ENCODE results near the gene CIC. TPM values are rescaled to one million over a fixed set of nuclear protein-coding genes. Genes with fewer than 3 reads are reported as not detected.

CIC gene
- total RNA-seq, 4 donors from 2014 or later = 27.0 to 74.1 (median 41.3) TPM

- TF ChIP-seq POLR2A (IDR thresholded peaks at IDR 0.05) = no peak
- TF ChIP-seq EP300 (IDR thresholded peaks at IDR 0.05) = no peak
- TF ChIP-seq CTCF (IDR thresholded peaks at IDR 0.05) = no peak
- no peak overlapping the region for H3K4me3 ChIP-seq
- no peak for DNase-seq (ENCODE audit: low spot score in 2 of 2)
- peaks cover 0 to 55% (median 28%) of the 10 kb centered on the region in 3 donors for H3K36me3 ChIP-seq
- H3K27me3 ChIP-seq = no peaks in the 10 kb centered on the region
- H3K27ac ChIP-seq = peak overlapping the region; percentile 72 to 96 (median 92)
- 80 to 84% methylated on average over 15 to 30 of the region's 30 CpGs for WGBS, 2 donors
- H3K9me3 ChIP-seq = no peaks in the 10 kb centered on the region
- H3K4me1 ChIP-seq = peaks cover 3 to 38% (median 33%) of the 10 kb centered on the region in 4 donors
Observed at GRCh38 chr19:42287017-42287826, 18.2 kb downstream of the CIC start.

GRCh38 chr19:42287827-42288107, 18.7 kb downstream of the CIC start:
- H3K27ac ChIP-seq = no peak overlapping the region
- peaks cover 0 to 33% (median 28%) of the 10 kb centered on the region in 4 donors for H3K4me1 ChIP-seq
- H3K27me3 ChIP-seq = no peaks in the 10 kb centered on the region
- H3K4me3 ChIP-seq = no peak overlapping the region
- no peaks in the 10 kb centered on the region for H3K9me3 ChIP-seq
- no peak for TF ChIP-seq CTCF (IDR thresholded peaks at IDR 0.05)
- no peak for TF ChIP-seq EP300 (IDR thresholded peaks at IDR 0.05)
- no peak for TF ChIP-seq POLR2A (IDR thresholded peaks at IDR 0.05)
- H3K36me3 ChIP-seq = peaks cover 0 to 60% (median 28%) of the 10 kb centered on the region in 3 donors
- DNase-seq (ENCODE audit: low spot score in 2 of 2) = no peak
- WGBS, 2 donors = 87 to 88% methylated on average over 10 of the region's 10 CpGs

- no peak for DNase-seq (ENCODE audit: low spot score in 2 of 2)
- Histone ChIP-seq H3K4me3 (no peak overlapping the region), H3K4me1 (peaks cover 0 to 27% (median 21%) of the 10 kb centered on the region in 4 donors), H3K27ac (no peak overlapping the region), H3K9me3 (no peaks in the 10 kb centered on the region), H3K27me3 (no peaks in the 10 kb centered on the region), H3K36me3 (peaks cover 0 to 66% (median 28%) of the 10 kb centered on the region in 3 donors)
- TF ChIP-seq CTCF (IDR thresholded peaks at IDR 0.05) (no peak), EP300 (IDR thresholded peaks at IDR 0.05) (no peak), POLR2A (IDR thresholded peaks at IDR 0.05) (no peak)
- 69 to 82% methylated on average over 4 of the region's 4 CpGs for WGBS, 2 donors
Observed at GRCh38 chr19:42288387-42288786, 19.3 kb downstream of the CIC start.

- DNase-seq (ENCODE audit: low spot score in 2 of 2) = no peak
- H3K9me3 ChIP-seq = no peaks in the 10 kb centered on the region
- no peak overlapping the region for H3K4me3 ChIP-seq
- TF ChIP-seq CTCF (IDR thresholded peaks at IDR 0.05) (no peak), POLR2A (IDR thresholded peaks at IDR 0.05) (no peak), EP300 (IDR thresholded peaks at IDR 0.05) (no peak)
- peaks cover 0 to 25% (median 21%) of the 10 kb centered on the region in 4 donors for H3K4me1 ChIP-seq
- no peaks in the 10 kb centered on the region for H3K27me3 ChIP-seq
- peaks cover 0 to 73% (median 34%) of the 10 kb centered on the region in 3 donors for H3K36me3 ChIP-seq
- no peak overlapping the region for H3K27ac ChIP-seq
- 85% methylated on average over 19 to 22 of the region's 22 CpGs for WGBS, 2 donors
Observed at GRCh38 chr19:42288881-42289555, 20.0 kb downstream of the CIC start.

GRCh38 chr19:42289556-42290041, 20.5 kb downstream of the CIC start:
- 78 to 81% methylated on average over 8 of the region's 8 CpGs for WGBS, 2 donors
- no peak overlapping the region for H3K27ac ChIP-seq
- TF ChIP-seq CTCF (IDR thresholded peaks at IDR 0.05) (no peak), POLR2A (IDR thresholded peaks at IDR 0.05) (no peak), EP300 (IDR thresholded peaks at IDR 0.05) (no peak)
- DNase-seq (ENCODE audit: low spot score in 2 of 2) = no peak
- H3K9me3 ChIP-seq = no peaks in the 10 kb centered on the region
- peaks cover 0 to 24% (median 21%) of the 10 kb centered on the region in 4 donors for H3K4me1 ChIP-seq
- H3K27me3 ChIP-seq = no peaks in the 10 kb centered on the region
- H3K36me3 ChIP-seq = peaks cover 0 to 78% (median 35%) of the 10 kb centered on the region in 3 donors
- no peak overlapping the region for H3K4me3 ChIP-seq

All from tibial nerve (tissue), 4 donors.